Suppressor macrophage treated with lipopolysaccharide for 4 hours (primary cell): ENCODE results near the gene PLA2G4D.
"Not testable (repeated sequence)": the region's sequence is repeated elsewhere in the genome, so short reads cannot be mapped to it uniquely, and the experiment has no call there.

Experiments used
- DNase-seq: peaks from one replicate; pipeline ENCODE4 v3.0.0-alpha.2; 2020

The PLA2G4D gene

GRCh38 chr15:42121682-42122081 is 27.3 kb upstream of the PLA2G4D start:
- no peak for DNase-seq

DNA sequence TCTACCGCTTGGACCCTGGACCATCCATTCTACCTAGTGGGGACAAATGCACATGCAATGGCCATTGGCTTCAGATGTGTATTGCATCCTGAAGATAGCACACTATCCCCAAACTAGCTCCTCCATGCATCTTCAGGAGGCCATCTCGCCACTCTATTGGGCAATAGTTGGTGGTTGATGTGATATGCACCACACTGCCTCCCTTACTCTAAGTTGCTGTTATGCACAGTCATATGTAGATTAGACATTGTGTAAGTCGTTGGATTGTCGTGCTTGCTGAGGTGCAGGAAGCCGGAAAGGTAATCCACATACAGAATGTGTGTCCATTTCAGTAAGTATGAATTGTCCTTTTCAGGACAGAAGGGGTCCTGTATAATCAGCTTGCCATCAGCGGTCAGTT is 26.7 kb upstream of the PLA2G4D start:
- peak; percentile 25 for DNase-seq

DNA sequence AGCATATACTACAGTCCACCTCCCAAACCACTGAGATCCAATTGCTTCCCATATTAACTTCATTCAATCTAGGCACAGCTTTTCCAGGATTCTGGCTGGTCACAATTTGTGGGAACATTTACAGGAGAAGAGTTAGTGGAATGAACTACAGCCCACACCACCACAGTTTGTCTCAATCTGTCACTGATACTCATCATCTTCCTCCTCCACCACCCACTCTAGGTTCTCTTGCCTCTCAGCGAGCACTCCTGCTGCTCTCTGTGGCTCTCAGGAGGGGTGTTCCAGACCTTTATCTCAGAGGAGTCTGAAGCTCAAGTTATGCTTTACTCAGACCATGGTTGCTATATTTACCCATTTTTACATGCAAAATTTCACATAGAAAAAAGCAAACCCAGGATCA is 25.9 kb upstream of the PLA2G4D start:
- no peak for DNase-seq

- no peak for DNase-seq
These were observed 25.0 kb upstream of the PLA2G4D start for GRCh38 chr15:42119446-42119760.

DNA sequence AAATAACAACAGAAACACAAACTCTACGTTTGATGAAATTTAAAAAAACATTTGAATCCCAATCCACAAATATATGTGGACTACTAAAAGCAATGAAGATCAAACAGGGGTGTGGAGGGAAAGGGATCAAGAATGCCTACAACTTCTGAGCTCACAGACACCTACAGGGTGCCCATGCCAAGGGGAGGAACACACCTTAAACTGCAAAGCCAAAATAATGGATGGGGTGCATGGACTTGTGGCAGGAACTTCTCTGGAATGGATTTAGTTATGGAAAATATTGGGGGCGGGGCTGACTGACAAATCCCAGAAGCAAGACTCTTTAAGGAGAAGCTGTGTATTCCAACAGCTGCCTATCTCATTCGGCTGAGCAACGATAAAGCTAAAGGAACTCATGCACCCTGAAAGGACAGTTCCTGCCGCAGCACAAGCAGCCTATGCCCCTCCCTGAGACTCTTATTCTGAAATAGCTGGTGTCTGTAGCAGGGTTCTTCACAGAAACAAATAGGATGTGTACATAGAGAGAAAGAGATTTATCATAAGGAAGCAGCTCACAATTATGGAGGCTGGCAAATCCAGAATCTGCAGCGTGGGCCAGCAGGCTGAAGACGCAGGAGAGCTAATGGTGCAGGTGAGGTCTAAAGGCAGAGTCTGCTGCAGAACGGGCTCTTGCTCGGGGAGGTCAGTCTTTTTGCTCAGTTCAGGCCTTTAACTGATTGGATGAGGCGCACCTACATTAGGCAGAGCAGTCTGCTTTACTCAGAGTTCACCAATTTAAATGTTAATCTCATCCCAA is 24.5 kb upstream of the PLA2G4D start:
- DNase-seq: no peak

DNA sequence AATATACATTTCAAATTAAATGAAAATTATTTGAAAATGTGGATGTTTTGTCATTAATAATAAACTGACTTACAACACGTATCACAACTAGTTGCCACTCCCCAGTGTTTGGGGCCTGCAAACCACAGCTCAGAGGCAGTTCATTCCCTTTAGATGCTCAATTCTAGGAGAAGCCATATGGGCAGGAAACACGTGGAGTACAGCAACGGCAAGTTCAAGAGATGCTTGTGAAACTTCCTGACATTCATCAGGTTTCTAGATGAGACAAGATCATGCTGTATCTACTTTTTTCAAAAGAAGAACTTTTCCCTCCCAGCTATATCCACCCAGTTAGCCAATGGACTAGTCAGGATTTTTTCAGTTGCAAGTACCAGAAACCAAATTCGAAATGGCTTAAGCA is 17.6 kb upstream of the PLA2G4D start:
- peak; percentile 66 for DNase-seq

- no peak for DNase-seq
These were observed 16.0 kb upstream of the PLA2G4D start for GRCh38 chr15:42110367-42110766.

- DNase-seq: peak; percentile 44
These were observed 14.4 kb upstream of the PLA2G4D start for GRCh38 chr15:42108806-42109205.

- no peak for DNase-seq
These were observed 13.8 kb upstream of the PLA2G4D start for GRCh38 chr15:42108189-42108588.

DNA sequence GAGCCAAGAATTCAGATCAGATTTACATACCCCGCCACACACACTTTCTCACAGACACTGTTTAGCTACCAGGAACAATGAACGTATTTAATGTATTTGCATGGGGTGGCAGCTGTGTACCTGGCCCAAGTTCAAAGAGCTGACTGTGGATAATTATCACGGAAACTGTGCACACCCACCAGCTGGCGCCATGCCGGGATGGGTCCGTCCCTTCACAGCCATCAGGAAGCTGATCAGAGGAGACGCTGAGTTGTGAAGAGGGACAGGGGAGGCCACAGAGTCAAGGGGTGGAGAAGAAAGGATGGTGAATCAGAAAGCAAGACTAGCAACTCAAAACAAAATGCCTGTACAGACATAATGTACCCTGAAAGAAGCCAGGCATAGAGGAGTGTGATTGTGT is 13.1 kb upstream of the PLA2G4D start:
- DNase-seq: no peak

DNA sequence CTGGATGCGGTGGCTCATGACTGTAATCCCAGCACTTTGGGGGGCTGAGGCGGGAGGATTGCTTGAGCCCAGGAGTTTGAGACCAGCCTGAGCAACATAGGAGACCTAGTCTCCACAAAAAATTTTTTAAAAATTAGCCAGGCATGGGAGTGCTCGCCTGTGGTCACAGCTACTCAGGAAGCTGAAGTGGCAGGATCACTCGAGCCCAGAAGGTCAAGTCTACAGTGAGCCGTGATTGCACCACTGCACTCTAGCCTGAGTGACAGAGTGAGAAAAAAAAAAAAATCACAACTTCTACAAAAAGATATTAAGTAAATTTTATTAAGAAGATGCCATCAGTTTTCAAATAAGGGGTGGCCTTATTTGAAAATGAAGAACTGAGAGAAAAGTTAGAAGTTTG is 11.9 kb upstream of the PLA2G4D start:
- DNase-seq: peak; percentile 54

DNA sequence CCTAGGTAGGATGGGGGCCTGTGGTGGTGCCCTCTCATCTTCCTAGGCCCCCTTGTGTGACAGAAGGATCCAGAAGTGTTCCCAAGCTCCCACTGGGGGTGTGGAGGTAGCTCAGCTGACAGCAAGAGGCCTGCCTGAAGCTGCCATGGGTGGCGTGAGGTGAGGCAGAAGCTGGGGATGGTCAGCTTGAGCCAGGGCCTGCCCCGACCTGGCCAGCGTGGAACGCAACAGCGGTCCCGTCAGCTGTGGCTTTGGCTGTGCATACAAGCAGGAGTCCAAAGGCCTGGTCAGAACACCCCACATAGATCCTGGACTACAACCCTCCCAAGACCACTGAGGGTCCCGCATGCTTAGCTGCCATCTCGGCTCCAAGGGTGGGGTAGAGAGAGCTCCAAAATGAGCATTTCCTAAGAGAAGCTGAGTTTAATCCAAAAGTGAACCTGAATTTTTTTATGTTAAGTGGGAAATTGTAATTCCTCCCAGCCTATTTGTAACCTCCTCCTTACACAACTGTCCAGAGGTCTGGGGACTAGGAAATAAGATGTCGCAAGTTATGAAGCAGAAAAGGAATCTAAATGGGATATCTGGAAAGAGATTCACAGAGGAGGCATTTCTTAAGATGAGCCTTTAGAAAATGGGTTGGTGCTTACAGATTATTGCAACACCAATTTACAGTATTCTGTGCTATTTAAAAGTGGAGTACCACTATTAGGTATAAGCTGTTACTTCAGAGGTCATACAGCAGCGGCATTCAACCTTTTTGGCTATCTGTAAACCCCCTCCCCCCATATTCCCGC is 9.9 kb upstream of the PLA2G4D start:
- peak; percentile 24 for DNase-seq

- peak; percentile 38 for DNase-seq
These were observed 8.4 kb upstream of the PLA2G4D start for GRCh38 chr15:42102646-42103235.

DNA sequence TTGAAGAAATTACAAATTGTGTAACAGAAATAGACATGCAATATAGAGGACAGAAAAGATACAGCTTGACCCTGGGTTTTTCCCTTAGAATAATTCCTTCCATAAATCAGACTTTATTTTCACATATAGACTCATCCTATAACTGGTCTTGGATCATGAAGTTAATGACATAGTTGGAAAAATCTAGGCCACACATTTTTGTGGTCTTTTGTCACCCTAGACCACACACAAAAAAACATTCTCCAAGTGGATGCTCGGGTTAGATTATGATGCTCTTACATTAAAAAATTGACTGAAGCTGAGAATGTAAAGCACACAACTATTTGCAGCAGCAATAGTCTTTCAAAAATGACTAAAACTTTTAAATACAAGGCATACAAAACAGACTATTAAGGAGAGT is 7.5 kb upstream of the PLA2G4D start:
- DNase-seq: no peak

DNA sequence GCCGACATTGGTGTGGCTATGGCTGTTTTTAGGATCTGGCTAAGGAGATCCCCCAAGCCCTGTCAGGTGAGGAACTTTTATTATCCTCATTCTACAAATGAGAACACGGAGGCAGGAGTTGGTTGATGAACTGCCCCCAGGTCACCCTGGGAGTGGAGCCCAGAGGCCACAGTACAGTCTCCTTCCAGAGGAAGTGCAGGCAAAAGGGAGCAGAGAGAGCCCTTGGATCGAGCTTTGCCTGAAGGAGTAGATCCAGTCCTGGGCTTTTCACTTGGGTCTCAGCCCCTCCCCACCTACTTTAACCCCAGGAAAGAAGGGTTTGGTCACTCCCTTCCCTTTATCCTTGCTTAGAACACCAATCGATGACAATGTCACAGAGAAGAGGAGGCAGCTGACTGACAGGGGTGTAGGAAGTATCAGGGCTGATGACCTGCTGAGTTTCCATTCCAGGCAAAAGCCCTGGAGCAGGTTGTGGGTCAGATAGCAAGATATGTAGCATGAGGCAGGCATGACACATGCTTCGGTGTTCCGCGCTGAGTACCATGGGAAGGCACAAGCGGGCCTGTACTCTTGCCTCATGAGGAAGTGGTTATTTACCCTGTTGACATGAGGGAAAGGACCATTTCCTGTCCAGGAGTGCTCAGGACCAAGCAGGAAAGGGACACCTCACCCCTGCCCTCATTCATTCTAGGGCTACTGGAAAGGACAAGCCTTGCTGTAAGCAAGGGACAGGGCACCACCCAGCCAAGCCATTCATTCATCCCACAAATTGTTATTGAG is 5.8 kb upstream of the PLA2G4D start:
- peak; percentile 69 for DNase-seq

DNA sequence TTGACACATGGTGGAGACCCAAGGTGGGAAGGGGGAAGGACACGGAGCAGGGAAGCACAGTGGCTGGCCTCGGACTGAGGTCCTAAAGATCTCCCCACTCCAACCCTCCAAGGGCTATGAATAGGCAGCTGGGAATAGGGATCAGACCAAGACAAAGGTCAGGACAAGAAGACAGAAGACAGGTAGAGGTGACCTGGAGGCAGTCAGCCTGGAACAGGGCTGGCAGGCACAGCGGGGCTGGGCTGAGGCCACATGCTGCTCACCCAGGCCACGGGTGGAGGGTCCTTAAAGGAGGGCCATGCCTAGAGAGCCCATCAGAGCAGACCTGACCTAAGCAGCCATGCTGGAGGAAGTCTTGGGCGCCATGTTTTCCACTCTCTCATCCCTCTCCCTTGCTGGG is 2.7 kb upstream of the PLA2G4D start:
- no peak for DNase-seq

GRCh38 chr15:42093966-42094365 is 396 bp downstream of the PLA2G4D start:
- no peak for DNase-seq

DNA sequence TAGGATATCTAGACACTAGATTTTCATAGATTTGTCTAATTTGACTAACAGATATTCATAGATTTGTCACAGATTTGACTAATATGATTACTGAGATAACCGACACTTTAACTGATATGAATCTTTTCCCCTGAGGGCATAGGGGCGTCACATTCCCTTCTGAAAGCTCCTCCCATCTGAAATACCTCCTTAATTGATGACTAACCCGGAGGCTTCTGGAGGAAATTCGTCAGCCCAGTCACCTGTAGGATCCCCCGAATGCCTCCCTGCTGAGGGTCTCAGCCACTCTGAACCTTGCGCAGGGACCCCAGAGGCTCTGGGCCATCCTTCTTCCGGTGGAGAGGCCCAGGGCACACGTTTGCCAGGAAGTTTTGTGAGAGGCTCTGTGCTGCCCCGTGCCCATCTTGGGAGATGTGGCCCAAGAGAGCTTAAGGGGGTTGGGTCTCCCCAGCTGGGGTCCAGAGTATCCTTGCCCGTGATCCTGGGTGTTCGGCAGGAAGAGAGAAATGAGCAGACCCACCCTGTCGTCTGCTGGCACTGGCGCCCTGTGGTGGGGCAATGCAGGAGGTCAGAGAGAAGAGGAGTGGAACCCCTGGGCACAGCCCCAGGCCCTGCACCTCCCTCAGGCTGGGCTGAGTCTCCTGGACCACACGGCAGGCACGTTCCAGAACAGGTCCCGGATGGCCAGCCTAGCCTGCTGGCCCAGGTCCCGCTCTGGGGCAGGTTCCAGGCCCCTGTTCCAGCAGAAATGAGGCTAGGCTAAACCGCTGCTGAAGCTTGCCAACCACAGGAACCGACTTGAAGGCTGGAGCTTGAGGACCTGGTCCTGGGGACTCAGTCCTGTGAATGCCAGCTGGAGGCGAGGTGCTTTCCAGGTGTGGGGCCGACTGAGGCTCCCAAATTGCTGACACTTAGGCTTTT is 1.7 kb downstream of the PLA2G4D start:
- no peak for DNase-seq

- not testable (repeated sequence) for DNase-seq
These were observed 2.5 kb downstream of the PLA2G4D start for GRCh38 chr15:42091753-42092397.

DNA sequence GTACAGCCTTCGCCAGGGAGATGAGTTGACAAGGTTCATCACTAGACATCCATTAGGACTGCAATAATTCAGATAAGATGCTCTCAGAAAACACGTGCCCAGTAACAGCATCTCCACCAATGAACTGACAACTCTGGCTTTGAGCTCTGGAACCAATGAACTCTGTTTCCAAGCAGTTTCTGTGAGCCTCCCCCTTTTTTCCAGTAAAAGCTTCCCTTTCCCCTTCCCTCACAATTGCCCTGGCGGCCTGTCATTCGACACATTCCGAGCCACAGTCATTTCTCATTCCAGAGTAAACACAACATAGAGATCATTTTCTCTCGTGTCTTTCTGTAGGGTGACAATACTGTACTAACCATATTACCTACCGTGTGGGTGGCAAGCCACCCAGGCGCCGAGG is 3.6 kb downstream of the PLA2G4D start:
- no peak for DNase-seq

DNA sequence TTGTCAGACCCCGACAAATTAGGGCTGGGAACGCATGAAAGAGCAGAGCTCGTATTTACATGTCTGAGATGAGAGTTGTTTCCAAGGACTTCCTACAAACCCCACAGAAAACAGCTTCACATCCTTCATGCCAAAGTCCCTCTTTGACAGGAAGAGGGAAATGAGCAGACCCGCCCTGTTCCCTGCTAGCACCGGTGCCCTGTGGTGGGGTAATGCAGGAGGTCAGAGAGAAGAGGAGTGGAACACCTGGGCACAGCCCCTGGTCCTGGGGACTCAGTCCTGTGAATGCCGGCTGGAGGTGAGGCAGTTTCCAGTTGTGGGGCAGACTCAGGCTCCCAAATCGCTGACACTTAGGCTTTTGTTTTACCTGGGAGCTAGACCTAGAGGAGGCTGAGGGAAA is 4.0 kb downstream of the PLA2G4D start:
- DNase-seq: no peak

DNA sequence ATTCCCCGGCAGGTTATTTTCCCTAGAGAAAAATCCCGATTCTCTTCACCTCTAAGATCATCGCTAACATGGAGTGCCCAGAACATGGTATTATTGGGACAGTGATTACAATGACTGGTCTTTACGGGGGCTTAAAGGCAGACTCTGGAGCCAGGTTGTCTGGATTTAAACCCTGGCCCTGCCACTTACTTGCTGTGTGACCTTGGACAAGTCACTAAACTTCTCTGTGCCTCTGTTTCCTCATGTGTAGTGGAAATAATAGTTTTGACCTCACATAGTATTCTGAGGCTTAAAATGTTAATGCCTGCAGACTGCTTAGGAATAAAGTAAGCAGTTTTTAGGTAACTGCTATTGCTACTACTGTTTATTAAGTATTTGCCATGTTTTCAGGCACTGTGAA is 4.4 kb downstream of the PLA2G4D start:
- no peak for DNase-seq
